Kidney (tissue), 14 donors: ENCODE data around the gene KRTAP1-4. TPM values are rescaled to one million over a fixed set of nuclear protein-coding genes. Genes with fewer than 3 reads are reported as not detected.

Experiments
- DNase-seq, 5 donors: peaks; one replicate each; pipeline ENCODE4 v3.0.0-alpha.2; 2013 to 2020
- FAIRE-seq: peaks from 2 replicates; lab custom pipeline; 2012; peaks lifted over from hg19 to GRCh38; lab: Jason Lieb, UNC
- H3K27ac ChIP-seq, 2 donors: one replicate each; pipeline ENCODE4 v1.7.0; 2013; ENCODE audit warnings: low read depth in 2 of 2, low read length in 2 of 2, inconsistent platforms in 1 of 2
- H3K27me3 ChIP-seq: one replicate; pipeline ENCODE4 v1.7.1; 2013; ENCODE audit warnings: low read length, inconsistent platforms; ENCODE audit not compliant: control insufficient read depth, insufficient read depth
- H3K36me3 ChIP-seq, 3 donors: one replicate each; pipeline versions ENCODE4 v1.7.0 to v1.7.1; 2013; ENCODE audit warnings: low read length in 3 of 3, control low read depth in 1 of 3, inconsistent platforms in 1 of 3; ENCODE audit not compliant: insufficient read depth in 3 of 3, control insufficient read depth in 2 of 3
- H3K4me1 ChIP-seq, 3 donors: one replicate each; pipeline versions ENCODE4 v1.7.0 to v1.7.1; 2013; ENCODE audit warnings: low read length in 3 of 3, inconsistent platforms in 1 of 3, low read depth in 1 of 3; ENCODE audit not compliant: control insufficient read depth in 2 of 3, insufficient read depth in 2 of 3
- H3K4me3 ChIP-seq, 3 donors: one replicate each; pipeline versions ENCODE4 v1.7.0 to v1.8.1; 2013; ENCODE audit warnings: low read length in 3 of 3, control low read depth in 1 of 3, inconsistent platforms in 1 of 3
- H3K9ac ChIP-seq, 3 donors: one replicate each; pipeline versions ENCODE4 v1.7.0 to v1.7.1; 2013; ENCODE audit warnings: low read length in 3 of 3, control low read depth in 1 of 3, inconsistent platforms in 1 of 3
- H3K9me3 ChIP-seq, 3 donors: one replicate each; pipeline versions ENCODE4 v1.7.0 to v1.7.1; 2013; ENCODE audit warnings: low read length in 3 of 3, control low read depth in 1 of 3, inconsistent platforms in 1 of 3; ENCODE audit not compliant: control insufficient read depth in 2 of 3, insufficient read depth in 1 of 3
- CTCF ChIP-seq: IDR thresholded peaks from 3 replicates; pipeline ENCODE4 v1.5.1; 2012; ENCODE audit warnings: mild to moderate bottlenecking, moderate library complexity, borderline replicate concordance; ENCODE audit not compliant: insufficient read depth; ENCODE audit errors: extremely low read depth
- intact Hi-C: fragments of 100-400 bp; cut with DNase I; formaldehyde crosslinking; loops from one replicate; pipeline ENCODE4 v1.11.1; 2022
- polyA plus RNA-seq: library from polyadenylated mRNA; stranded (reverse); fragments of 350-450 nt; fragmentation: Illumina TruSeq; extraction: RNeasy Lipid Tissue Mini Kit (QIAGEN cat#74804); gene quantifications from one replicate; pipeline ENCODE4 v1.2.3, GENCODE V29; 2014; ENCODE audit warnings: low read depth, low replicate concordance; ENCODE audit not compliant: insufficient read depth
- total RNA-seq: library from RNA; stranded (reverse); fragmentation: NEBNext Ultra II Directional; extraction: Animal tissue kit (Norgen Biotek cat#: 25700); gene quantifications from one replicate; pipeline ENCODE4 v1.2.1, GENCODE V29; 2021
- donor health status: control.
- donor health status: control.
- donor health status: control.
- donor health status: control.
- donor health status: control.
- donor health status: DM: yes; HTN: yes; CAD: no.
- donor health status: Normal renal cell carcinoma (clear cell type).

The KRTAP1-4 gene
- total and polyA plus RNA-seq, 2 donors from 2014 or later, result not detected

DNA sequence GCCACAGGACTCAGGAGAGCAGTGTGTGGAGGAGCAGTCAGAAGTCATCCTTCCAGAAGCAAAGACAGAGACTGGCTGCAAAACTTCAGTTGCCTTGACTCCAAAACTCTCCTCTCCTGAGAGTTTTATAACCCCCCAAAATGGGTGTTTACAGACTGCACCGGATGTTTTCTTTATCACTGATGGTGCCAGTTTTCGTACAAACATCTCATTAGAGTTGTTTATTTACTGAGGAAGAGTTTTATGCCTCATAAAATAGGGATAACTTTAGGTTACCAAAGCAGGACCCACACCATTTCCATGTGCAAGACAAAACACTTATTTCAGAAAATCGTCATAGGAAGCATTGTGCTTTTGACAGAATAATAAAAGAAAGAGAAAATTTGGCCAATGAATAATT lies 45.8 kb downstream of the KRTAP1-4 start, which contains the start of gene KRT40:
KRT40 (minus strand) TSS at position 101 of the 400 bp plus-strand sequence; CDS start at position 48, 53 bp downstream.
- no peak for DNase-seq
- Histone ChIP-seq H3K4me3 (no peak within 1 kb of the TSS), H3K9ac (no peak within 1 kb of the TSS), H3K27me3 (no peaks in the 10 kb centered on the region), H3K36me3 (no peaks in the 10 kb centered on the region), H3K9me3 (no peaks in the 10 kb centered on the region), H3K27ac (no peak within 1 kb of the TSS), H3K4me1 (no peaks in the 10 kb centered on the region)
- no peak for TF ChIP-seq CTCF
- intact Hi-C loops, result no loop called here
- no peak for FAIRE-seq

DNA sequence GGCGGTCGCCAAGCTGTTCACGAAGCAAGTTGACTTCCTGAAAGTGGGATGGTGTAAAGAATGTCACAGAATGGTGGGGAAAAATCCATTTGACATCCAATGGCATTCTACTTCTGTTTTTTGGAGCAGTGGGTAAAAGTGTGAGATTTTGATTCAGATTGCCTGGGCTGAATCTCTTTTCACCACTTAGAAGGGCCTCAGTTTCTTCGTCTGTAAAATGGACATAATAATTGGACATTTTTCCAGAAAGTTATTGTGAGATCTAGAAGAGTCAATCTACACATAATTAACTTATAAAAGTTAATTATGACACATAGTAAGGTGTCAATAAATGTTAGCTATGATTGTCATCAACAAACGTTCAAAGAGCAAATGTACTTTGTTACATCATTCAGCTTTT lies 48.9 kb downstream of the KRTAP1-4 start:
- no peaks in the 10 kb centered on the region for H3K4me1 ChIP-seq
- H3K27me3 ChIP-seq, result no peaks in the 10 kb centered on the region
- no peak for DNase-seq
- no peak overlapping the region for H3K27ac ChIP-seq
- FAIRE-seq, result no peak
- no peaks in the 10 kb centered on the region for H3K9me3 ChIP-seq
- no peak overlapping the region for H3K4me3 ChIP-seq
- no peaks in the 10 kb centered on the region for H3K36me3 ChIP-seq
- H3K9ac ChIP-seq, result no peak overlapping the region
- no peak for TF ChIP-seq CTCF
- intact Hi-C loops, result no loop called here

- DNase-seq, result peak in 3 of 5 donors; percentile 21 to 69 (median 50)
These were observed 49.4 kb downstream of the KRTAP1-4 start for GRCh38 chr17:40980596-40980995.

More at GRCh38 chr17:40980596-40980995, 49.4 kb downstream of the KRTAP1-4 start:
- Histone ChIP-seq H3K27me3 (no peaks in the 10 kb centered on the region), H3K27ac (no peak overlapping the region), H3K9me3 (no peaks in the 10 kb centered on the region), H3K4me3 (no peak overlapping the region), H3K9ac (no peak overlapping the region), H3K36me3 (no peaks in the 10 kb centered on the region), H3K4me1 (no peaks in the 10 kb centered on the region)
- intact Hi-C loops, result no loop called here
- no peak for TF ChIP-seq CTCF
- FAIRE-seq, result no peak
